Measurements from ENCODE around the gene UNC5CL.
"Not testable (repeated sequence)": the region's sequence is repeated elsewhere in the genome, so short reads cannot be mapped to it uniquely, and the experiment has no call there.

Gene UNC5CL

DNA sequence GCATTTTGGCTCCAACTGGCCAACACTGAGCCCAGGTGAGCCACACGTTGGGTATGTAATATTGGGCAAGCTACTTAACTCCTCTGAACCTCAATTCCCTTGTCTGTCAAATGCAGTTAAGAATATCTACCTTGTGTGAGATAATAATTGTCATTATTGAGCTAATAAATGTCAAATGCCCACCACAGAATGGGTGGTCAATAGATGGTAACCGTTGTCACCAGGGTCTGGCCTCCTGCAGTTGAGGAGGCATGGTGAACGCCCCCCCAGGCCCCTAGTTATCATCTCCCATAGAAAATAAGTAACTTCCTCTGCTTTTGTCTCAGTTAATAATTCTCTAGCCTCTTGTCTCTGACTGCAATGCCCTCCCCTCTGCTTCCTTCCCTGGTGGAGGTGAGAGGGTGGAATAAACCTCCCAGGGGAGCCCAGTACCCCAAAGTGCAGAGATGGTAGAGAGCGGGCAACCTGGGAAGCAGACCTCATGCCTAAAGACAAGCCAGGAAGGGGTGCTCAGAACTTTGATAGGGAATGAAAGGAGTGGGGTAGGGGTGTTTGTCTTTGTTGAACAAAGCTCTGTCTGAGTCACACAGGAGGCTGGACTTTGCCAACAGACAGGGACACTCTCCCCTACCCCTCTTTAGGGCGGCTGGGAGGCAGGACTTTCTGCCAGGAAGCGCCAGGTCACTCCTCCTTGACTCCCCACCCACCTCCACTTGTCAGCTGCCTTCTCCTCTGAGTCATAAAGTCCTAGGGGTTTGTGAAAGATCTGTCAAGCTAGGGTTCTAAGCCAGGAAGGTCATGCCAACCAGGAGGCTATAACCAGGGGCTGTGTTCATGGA lies 1.3 kb upstream of the UNC5CL start:
- FAIRE-seq, result peak; percentile 62

DNA sequence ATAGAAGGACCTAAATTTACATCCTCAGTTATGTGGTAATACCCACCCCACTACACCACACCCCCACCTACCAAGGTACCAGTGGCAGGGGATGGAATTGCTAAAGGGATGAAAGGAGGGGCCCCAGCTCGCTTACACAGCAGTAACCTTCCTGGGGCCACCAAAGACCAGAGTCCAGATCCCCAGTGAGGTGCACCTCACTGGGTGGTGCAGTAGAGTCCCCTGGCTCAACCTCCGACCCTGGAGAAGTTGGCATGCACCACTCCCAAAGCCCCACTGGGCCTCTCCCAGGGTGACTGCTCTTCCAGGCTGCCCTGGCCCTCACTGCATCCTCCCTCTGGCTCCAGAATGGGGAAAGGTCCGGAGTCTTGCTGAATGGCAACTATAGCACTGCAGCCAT lies 816 bp downstream of the UNC5CL start:
- FAIRE-seq, result no peak
- DNase-seq (ENCODE audit: insufficient read length, low spot score), result no peak

More for the DNA sequence above, 1.3 kb upstream of the UNC5CL start:
- DNase-seq (ENCODE audit: insufficient read length, low spot score), result peak; percentile 60

DNA sequence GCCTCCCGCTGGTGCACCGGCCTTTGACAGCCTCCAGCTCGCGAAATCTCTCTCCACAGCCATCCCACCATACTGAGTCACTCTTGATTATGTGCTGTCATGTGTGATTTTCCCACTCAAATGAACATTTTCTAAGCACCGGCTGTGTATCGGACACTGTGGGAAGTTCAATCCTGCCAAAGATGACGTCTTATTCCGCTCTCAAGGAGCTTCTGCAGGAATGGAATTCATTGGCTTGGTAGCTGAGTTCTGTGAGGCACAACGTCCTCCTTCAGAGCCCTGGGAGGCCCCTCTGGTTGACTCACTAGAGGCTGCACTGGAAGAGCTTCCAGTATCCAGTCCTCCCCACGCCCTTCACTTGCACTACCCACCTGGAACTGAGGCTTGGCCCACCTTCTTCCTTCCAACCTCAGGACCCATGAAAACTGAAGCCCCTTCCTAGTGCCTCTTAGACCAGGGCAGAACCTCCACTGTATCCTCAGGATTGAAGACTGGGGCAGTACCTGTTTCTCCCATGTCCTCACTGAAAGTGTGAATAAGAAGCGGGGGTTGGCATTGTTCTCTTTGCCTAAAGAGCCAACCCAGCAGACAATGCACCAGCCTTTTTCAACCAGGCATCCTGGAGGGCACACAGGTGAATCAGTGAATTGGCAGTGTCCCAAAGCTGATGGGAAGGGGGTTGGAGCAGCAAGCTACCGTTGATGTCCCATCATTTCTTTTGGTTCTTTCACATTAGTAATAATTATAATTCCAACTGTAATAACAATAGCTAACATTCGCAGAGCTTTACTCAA lies 1.7 kb downstream of the UNC5CL start:
- FAIRE-seq, result no peak
- no peak for DNase-seq (ENCODE audit: insufficient read length, low spot score)

DNA sequence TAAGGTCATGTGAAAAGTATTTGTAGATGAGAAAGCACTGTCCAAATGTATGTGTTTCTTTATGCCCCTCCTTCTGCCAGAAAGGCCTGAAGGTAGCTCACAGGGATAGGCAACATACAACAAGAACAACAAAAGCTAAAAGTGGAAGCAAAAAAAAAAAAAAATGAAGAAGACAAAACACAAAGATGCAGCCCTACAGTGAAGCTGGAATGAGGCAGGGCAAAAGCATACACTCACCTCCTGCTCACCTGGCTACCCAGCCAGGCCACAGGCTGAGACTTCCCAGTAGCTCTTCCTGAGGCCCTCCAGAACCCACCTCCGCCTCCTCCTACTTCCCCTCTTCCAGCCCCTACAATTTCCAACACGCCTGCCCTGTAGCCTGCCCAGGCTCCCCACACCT lies 2.4 kb downstream of the UNC5CL start:
- DNase-seq (ENCODE audit: insufficient read length, low spot score) (no peak), FAIRE-seq (no peak)

DNA sequence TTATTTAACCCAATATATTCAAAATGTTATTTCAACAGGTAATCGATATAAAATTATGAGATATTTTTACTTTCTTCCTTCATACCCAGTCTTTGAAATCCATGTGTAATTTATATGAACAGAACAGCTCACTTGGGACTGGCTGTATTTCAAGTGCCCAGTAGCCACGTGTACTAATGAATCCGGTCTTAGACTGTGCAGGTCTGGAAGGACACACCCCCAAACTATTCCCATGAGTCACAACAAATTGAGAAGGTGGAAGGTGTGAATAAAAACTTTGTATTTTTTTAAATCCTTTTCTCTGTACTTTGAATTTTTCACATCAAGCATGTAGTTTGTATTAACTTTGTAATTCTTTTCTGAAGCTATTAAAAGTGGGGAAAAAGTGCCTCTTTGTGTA lies 2.8 kb downstream of the UNC5CL start:
- no peak for DNase-seq (ENCODE audit: insufficient read length, low spot score)

DNA sequence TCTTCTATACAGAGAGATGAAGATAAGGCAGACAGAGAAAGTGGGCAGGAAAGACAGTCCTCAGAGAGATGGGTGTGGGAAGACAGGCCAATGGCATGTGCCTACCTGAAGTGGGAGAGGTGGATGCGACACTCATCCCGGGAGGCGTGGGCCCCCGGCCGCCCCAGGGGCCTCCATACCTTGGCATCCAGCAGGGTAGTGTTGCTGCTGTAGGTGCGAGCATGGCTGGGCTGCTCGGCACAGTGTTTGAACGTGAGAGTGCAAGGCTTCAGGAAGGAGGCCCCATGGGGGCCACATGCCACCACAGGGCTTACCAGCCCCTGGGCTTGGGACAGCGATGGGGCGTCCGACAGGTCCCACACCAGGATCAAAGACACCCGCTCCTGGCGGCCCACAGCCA lies 5.2 kb downstream of the UNC5CL start:
- no peak for DNase-seq (ENCODE audit: insufficient read length, low spot score)

More for the DNA sequence above, 2.8 kb downstream of the UNC5CL start:
- FAIRE-seq, result no peak

DNA sequence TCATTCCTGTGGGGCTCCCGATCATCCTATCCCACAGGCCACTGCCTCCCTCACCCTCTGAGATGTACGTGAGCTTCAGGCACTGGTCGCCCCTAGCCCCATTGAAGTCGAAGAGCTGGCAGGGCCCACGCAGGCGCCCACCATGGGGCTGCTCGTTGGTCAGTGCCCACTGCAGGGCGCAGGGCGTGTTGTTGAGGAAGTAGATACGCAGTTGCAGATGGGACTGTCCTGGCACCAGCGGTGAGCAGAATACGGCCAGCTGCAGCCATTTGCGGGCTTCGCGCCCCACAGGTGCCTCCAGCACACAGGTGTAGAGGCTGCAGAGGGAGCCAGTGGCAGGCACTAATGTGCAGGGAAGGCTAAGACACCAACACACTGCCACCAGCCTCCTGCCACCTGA lies 6.2 kb downstream of the UNC5CL start:
- DNase-seq (ENCODE audit: insufficient read length, low spot score) (no peak), FAIRE-seq (no peak)

More for the DNA sequence above, 5.2 kb downstream of the UNC5CL start:
- no peak for FAIRE-seq

DNA sequence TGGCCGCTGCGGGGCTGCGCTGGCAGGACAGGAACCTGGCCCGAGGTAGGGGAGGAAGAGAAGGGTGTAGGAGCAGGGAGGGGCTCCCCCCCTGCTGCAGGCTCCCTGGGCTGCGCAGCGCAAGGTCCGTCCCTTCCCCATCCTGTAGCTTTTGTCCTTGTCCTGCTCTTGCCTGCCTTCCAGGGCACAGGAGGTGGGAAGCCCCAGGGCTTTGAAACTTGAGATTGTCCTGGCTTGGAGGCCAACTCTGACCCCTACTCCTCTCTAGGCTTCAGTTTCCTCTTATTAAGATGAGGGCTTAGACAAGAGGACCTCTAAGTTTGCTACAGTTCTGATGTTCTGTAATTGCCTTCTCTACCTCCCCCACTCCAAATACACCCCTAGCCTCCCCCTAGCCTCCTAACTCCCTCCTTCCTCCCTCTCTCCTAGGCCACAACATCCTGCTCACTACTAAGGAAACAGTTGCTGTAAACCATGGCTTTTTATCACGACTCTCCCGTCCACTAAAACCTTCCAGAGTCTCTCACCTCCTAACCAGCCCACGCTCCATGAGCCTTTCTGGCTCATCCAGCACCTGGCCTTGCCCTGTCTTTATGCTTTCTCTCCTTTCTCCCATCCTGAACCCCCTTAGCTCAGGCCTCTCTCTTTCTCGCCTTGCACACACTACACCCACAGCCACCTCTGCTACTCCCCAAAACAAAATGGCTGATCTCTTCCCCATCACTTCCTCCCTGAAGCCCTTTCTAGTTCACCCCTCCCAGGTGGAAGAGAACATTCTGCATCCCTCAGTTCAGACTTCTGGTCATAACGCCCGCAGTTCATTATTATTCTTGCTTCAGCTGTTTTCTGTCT lies 10.2 kb downstream of the UNC5CL start:
- FAIRE-seq, result no peak
- no peak for DNase-seq (ENCODE audit: insufficient read length, low spot score)

DNA sequence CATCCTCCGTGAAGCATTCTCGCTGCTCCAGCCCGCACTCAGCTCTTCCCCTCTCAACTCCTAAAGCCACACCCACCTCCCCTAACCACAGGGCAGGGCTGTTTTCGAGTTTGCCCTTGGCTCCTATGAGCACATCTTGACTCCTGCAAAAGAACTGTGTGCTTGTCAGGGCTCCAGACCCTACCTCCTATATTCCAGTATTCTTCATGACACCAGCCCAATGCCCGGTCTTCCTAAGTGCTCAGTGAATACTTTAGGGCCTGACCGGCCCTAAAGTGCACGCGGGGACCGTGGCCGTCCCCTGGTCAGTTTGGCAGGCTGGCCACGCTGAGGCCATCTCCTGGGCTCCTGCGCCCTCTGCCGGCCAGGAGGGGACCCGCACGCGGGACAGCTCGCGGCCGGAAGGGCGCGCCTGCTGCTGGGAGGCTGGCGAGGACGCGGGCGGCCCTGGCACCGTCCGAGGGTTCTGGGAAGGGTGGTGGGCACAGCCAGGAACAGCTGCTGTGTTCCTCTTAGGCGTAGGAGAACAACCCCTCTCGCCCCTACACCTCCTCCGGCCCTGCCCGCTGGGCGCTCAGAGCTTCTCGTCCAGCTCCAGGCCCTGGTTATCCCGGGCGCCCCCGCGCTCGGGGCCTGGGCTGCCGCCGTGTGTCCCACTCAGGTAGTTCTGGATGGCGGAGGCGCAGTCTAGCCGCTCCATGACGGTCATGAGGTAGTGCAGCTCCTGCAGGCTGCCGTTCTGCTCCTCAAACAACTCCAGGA lies 11.0 kb downstream of the UNC5CL start:
- DNase-seq (ENCODE audit: insufficient read length, low spot score) (peak; percentile 82), FAIRE-seq (peak; percentile 57)

DNA sequence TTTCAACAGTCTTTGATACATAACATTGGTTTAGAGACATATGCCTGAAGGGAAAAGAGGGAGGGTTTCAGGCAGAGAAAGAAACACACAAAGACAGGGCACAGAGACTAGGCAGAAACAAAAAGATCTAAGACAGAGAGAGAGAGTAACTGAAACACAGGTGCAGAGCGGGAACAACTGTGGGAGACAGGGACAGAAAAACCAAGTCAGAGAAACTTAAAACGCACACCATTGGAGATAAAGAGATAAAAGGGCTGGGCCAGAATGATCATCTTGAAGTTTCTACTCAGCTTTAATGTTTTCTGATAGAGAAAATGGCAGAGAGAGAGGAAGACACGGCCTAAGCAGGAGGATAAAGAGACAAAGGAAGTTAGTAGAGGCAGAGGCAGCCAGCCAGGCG lies 11.8 kb downstream of the UNC5CL start:
- FAIRE-seq (no peak), DNase-seq (ENCODE audit: insufficient read length, low spot score) (no peak)

DNA sequence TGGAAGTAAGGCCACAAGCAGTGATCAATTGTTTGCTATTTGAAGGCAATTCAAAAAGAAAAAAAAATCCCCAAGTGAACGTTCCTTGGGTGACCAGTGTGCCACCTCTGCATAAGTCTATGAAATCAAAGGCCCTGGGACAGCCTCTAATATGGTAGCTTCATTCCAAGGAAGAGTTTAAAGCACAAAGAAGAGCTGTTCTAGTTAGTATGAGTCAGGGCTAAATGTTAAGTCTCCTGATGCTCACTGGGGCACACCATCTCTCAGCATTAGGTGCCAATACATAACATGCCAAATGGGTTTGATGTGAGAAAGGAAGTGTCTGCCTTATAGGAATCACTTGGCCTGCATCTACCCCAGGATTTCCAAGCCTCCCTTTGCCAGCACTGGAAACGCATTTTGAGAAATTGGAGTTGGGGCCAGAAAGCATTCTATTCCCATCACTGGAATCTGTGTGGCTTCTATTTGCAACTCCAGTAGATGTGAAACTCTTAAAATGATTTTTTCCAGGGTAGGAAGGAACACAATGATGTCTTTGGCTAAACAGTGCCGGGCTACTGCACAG lies 13.0 kb downstream of the UNC5CL start:
- DNase-seq (ENCODE audit: insufficient read length, low spot score), result no peak
- no peak for FAIRE-seq

DNA sequence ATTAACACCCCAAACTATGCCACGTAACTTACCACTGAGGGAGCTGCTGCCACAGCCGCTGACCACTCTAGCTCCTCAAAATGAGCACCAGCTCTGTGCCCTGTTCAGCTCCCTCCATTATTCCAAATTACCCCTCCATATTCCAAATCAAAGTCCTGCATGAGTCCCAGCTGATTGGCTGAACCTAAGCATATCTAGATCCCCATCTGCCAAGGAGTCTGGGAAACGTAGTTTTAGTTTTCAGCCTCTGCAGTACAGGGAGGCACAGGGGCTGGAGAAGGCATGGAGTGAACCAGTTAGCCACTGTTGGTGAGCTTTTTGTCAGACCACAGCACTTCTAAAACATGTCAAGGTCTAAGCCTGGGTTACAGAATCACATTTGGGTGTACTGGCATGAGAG lies 15.9 kb downstream of the UNC5CL start:
- DNase-seq (ENCODE audit: insufficient read length, low spot score) (no peak), FAIRE-seq (no peak)

DNA sequence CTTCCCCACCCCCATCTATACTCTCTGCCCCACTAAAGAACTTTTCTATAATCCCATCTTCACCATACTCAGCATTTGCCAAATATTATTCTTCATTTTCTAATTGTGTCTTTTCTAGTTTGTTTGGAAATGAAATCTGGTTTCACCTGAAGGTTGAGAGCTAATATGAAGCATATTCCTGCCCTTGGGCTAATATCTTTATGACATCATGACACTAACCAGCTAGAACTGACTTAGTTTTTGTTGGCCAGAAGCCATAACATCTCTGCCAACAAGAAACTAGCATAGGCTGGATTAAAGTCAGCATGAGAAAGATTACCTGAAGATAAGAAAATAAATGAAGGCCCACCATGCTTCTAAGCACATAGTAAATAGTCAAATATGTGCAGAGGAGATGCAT lies 16.7 kb downstream of the UNC5CL start:
- FAIRE-seq, result no peak
- no peak for DNase-seq (ENCODE audit: insufficient read length, low spot score)

DNA sequence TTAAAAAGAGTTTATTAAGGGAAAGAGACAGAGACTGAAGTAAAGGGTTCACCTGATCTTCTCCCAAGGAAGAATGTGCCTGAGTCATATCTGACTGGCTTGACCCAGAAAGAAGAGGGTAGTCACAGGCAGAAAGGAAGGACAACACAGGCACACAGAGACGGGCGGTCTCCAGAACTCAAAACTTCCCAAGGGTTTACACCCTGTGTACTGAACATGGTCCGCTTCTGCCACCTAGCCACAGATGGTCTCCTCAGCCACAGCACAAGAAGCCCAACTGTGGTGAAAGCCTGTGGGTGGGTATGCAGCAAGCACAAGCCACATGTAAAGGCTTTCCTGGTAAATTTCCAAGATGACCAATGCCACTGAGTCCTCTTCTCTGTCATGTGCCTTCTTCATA lies 17.2 kb downstream of the UNC5CL start:
- no peak for DNase-seq (ENCODE audit: insufficient read length, low spot score)
- peak; percentile 4 for FAIRE-seq

DNA sequence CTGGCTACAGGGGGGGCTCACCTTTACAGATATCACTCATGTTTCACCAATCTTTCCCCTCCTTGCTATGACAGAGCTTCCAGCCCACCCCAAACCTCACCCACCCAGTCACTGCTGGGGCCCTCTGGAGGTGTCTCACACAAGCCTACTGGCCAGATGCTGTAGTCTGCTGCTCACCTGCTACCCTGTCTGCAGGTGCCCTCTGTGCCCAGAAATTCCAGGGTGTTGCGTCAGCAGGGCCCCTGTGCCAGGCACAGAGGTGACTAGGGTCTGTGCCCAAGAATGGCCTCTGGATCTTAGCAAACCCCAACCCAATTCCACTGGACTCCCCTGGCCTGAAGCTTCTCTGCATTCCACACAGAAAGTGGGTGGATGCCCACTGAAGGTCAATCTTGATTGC lies 21.4 kb downstream of the UNC5CL start:
- no peak for FAIRE-seq

DNA sequence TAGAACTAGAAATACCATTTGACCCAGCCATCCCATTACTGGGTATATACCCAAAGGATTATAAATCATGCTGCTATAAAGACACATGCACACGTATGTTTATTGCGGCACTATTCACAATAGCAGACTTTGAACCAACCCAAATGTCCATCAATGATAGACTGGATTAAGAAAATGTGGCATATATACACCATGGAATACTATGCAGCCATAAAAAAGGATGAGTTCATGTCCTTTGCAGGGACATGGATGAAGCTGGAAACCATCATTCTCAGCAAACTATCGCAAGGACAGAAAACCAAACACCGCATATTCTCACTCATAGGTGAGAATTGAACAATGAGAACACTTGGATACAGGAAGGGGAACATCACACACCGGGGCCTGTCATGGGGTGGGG lies 23.2 kb downstream of the UNC5CL start:
- DNase-seq (ENCODE audit: insufficient read length, low spot score); FAIRE-seq: not testable (repeated sequence)

More for the DNA sequence above, 21.4 kb downstream of the UNC5CL start:
- no peak for DNase-seq (ENCODE audit: insufficient read length, low spot score)

DNA sequence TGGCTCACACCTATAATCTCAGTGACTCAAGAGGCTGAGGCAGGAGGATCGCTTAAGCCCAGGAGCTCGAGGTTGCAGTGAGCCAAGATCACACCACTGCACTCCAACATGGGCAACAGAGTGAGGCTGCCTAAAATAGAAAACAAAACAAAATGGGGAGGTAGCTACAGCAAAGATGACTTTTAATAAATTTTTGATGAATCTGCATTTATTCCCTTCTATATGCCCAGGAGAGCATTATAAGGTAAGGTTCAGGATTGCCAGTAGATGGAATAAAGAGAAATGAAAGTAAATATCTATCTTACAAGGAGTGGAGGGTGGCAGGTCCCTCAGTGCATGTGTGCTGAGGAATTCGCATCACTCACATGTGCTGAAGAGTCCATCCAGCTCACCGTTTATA lies 24.2 kb downstream of the UNC5CL start:
- no peak for FAIRE-seq
- no peak for DNase-seq (ENCODE audit: insufficient read length, low spot score)

DNA sequence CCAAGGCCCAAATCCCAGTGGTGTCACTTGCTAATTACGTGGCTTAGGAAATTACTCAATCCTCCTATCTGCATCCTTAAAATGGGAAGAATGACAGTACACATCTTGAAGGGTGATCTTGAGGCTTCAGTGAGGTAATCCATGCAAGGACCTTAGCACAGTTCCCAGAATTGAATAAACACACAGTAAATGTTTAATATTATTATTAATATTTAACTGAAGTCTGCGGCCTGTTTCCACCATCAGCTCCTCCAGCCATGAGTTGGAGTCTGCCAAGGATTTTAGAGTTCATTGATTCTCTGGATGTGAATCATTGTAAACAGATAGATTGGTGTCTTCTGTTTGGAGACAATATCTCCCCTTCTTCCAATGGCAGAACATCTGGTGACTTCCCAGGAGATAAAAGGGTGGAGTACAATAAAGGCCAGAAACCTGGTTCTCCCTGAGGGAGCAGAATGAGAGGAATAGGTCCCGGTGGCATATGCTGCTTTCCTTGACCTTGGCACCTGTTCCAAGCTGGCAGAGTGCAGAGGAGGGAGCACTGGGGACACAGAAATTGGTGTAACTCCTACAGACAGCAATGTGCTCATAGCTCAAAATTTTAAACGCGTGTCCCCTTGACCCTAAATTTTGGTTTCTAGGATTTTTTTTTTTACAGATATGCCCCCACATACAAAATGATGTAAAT lies 25.4 kb downstream of the UNC5CL start:
- FAIRE-seq (no peak), DNase-seq (ENCODE audit: insufficient read length, low spot score) (no peak)

DNA sequence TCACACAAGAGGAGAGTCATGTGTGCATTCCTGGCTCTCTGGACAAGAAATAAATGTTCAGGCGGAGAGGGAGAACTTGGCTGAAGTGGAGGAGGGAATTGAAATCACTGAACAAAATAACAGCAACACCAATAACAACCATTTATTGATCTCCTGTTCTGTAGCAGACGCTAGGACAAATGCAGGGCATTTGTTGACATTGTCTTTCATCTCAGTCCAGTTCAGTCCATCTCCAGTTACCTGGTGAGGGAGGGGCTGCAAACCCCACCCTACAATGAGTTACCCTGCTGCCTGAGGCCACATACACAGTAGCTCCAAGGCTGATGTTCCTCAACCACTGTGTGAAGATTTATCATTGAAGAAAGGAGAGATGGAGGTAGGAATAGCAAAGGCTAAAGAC lies 27.3 kb downstream of the UNC5CL start:
- no peak for DNase-seq (ENCODE audit: insufficient read length, low spot score)
- FAIRE-seq, result no peak

All from HTR-8/SVneo (cell line).